ENCODE data around the gene VSTM1.

DNA sequence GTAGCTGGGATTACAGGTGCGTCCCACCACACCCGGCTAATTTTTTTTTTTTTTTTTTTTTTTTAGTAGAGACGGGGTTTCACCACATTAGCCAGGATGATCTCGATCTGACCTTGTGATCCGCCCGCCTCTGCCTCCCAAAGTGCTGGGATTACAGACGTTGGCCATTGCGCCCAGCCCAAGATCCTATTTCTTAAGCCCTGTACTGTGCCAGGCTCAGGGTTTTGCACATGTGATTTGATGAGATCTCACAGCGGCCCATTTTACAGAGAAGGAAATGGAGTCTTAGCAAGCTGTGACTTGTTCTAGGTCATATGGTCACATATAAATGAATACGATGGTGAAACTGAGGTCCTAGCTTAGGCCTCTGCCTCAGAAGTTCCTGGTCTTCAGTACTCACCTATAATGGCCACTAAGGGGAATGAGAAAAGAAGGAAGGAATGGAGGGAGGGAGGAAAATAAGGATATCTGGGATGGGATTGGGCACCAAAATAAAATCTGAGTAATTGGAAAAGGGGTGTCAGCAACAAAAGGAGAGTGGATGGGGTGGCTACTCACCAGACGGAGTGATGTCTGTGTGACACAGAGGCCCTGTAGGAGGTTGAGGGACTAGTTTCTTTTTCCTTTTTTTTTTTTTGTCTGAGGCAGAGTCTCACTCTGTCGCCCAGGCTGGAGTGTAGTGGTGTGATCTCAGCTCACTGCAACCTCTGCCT lies 35.6 kb upstream of the VSTM1 start:
- TF ChIP-seq, protein P1, sequence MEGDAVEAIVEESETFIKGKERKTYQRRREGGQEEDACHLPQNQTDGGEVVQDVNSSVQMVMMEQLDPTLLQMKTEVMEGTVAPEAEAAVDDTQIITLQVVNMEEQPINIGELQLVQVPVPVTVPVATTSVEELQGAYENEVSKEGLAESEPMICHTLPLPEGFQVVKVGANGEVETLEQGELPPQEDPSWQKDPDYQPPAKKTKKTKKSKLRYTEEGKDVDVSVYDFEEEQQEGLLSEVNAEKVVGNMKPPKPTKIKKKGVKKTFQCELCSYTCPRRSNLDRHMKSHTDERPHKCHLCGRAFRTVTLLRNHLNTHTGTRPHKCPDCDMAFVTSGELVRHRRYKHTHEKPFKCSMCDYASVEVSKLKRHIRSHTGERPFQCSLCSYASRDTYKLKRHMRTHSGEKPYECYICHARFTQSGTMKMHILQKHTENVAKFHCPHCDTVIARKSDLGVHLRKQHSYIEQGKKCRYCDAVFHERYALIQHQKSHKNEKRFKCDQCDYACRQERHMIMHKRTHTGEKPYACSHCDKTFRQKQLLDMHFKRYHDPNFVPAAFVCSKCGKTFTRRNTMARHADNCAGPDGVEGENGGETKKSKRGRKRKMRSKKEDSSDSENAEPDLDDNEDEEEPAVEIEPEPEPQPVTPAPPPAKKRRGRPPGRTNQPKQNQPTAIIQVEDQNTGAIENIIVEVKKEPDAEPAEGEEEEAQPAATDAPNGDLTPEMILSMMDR (IDR thresholded peaks at IDR 0.05) = no peak
- TF ChIP-seq POLR2A (IDR thresholded peaks at IDR 0.05) = no peak
